Urothelium cell line (cell line): ENCODE results near the gene SSH3.

Source experiments
- DNase-seq: peaks from one replicate; pipeline ENCODE4 v3.0.0; 2011; ENCODE audit warnings: low spot score, mixed read lengths
- FAIRE-seq: peaks from 2 replicates; lab custom pipeline; 2011; peaks lifted over from hg19 to GRCh38; lab: Jason Lieb, UNC

Gene SSH3

DNA sequence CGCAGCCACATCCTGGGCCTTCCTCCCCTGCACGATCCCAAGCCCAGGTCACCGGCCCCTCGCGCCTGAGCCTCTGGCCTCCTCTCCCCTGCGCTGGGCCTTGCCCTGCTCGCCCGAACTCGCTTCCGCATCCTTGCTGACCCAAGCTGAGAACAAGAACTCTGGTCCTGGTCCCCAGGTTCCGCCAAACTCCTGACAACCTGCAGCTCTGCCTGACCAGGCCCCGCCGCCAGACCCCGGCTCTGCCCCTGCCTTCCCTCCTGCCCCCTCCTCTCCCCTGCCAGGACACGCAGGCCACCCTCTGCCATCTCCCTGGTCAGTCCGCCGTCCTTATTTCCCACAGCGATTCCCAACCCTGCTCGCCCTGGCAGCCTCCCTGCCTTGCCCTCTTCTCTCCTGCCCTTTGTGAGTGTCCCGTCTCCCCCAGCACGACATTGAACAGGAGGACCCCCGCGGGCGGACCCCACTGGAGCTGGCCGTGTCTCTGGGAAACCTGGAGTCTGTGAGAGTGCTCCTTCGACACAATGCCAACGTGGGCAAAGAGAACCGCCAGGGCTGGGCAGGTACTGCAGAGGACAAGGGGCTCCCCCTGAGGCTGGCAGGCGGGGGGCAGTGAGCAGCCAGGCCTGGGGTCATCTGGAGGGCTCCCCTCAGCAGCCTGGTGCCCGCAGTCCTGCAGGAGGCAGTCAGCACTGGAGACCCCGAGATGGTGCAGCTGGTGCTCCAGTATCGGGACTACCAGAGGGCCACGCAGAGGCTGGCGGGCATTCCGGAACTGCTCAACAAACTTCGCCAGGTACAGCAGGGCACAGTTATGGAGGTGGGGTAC lies 13.5 kb upstream of the SSH3 start:
- FAIRE-seq (no peak), DNase-seq (no peak)

GRCh38 chr11:67290801-67291200 lies 12.5 kb upstream of the SSH3 start:
- no peak for FAIRE-seq
- no peak for DNase-seq

DNA sequence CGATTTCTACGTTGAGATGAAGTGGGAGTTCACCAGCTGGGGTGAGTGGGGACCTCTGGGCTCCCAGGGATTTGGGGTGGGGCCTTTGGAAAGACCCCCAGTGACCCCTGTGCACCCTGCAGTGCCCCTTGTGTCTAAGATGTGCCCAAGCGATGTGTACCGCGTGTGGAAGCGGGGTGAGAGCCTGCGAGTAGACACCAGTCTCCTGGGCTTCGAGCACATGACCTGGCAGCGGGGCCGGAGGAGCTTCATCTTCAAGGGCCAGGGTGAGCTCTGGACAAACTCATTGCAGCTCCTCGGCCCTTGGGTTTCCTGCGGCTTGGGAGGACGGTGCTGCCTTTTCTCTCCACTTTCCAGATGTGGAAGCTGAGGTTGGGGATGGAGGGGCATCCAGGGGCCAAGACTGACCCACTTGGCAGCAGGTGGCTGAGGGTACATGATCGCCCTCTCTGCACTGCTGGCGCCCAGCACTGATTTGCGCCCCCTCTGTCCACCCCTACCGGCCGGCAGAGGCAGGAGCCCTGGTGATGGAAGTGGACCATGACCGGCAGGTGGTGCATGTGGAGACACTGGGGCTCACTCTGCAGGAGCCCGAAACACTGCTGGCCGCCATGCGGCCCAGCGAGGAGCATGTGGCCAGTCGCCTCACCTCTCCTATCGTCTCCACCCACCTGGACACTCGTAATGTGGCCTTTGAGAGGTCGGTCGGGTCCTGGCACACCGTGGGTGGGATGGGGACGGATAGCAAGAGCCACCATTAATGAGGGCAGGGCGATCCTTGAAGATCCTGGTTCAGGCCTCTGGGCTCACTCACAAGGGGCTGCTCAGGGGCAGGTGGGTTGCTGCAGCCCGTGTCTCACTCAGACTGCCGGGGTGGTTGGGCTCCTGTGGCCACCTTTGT lies 11.6 kb upstream of the SSH3 start:
- DNase-seq, result no peak

GRCh38 chr11:67292671-67293070 lies 10.7 kb upstream of the SSH3 start:
- FAIRE-seq, result no peak
- no peak for DNase-seq

More for the DNA sequence above, 11.6 kb upstream of the SSH3 start:
- no peak for FAIRE-seq

- no peak for DNase-seq
- FAIRE-seq, result no peak
Measured at GRCh38 chr11:67293090-67293489, 10.2 kb upstream of the SSH3 start.

- FAIRE-seq (no peak), DNase-seq (no peak)
Measured at GRCh38 chr11:67295846-67296245, 7.5 kb upstream of the SSH3 start.

DNA sequence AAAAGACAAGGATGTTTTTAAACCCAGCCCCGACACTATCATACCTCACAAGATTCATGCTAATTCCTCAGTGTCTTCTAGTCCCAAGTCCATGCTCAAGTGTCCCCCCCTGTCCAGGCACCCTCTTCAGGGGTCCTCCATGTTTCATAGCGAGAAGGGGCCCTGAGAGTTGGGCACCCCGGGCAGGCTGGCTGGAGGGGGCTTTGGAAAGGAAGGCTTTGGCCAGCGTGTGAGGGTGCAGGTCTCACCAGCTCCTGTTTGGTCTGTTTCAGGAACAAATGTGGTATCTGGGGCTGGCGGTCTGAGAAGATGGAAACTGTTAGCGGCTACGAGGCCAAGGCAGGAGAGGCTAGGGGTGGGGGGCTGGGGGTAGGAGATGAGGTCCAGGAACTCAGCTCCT lies 4.5 kb upstream of the SSH3 start:
- DNase-seq (no peak), FAIRE-seq (no peak)

DNA sequence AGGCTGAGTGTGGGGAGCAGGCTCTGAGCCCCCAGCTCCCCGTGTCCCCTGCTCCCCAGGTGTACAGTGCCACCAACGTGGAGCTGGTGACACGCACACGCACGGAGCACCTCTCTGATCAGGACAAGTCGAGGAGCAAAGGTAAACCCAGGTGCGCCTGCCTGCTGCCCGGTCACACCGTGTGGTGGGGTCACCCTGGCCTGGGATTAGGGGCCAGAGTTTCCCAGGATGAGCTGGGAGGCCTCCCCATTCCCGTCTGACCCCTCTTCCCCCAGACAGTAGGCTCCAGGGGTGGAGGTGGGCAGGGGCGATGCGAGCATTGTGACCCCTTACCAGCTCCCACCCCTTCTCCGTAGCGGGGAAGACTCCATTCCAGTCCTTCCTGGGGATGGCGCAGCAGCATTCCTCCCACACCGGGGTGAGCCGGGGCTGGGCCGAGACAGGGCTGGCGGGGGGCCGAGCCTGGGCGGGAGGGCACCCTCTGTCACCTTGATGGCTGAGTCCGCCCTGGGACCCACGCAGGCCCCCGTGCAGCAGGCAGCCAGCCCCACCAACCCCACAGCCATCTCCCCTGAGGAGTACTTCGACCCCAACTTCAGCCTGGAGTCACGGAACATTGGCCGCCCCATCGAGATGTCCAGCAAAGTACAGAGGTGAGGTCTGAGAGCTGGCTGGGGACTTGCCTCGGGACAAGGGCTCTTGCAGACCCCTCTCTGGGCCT lies 3.7 kb upstream of the SSH3 start:
- FAIRE-seq, result no peak
- no peak for DNase-seq

DNA sequence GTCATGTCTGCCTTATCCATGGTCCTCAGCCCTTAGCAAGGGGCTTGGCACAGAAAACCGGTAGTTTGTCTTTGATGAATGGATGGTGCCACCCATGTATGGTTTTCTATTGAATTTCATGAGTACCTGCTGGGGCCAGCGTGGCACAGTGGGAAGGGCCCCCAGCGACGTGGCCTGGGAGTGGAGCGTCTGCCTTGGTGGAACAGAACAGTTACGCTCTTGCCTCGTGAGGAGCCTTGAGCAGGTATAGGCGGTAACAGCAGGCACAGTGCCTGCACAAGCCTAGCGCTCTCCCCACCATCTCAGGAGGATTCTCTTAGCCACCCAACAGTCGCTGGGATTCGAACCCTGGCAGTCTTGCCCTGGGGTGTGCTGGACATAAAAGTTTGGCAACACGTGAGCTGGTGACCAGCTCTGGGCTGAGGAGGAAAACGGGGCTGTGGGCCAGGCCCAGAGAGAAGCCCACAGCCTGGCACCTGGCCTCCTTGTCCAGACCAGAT lies 3.0 kb upstream of the SSH3 start:
- DNase-seq (no peak), FAIRE-seq (no peak)

GRCh38 chr11:67300756-67301312 lies 2.5 kb upstream of the SSH3 start:
- DNase-seq (no peak), FAIRE-seq (no peak)

DNA sequence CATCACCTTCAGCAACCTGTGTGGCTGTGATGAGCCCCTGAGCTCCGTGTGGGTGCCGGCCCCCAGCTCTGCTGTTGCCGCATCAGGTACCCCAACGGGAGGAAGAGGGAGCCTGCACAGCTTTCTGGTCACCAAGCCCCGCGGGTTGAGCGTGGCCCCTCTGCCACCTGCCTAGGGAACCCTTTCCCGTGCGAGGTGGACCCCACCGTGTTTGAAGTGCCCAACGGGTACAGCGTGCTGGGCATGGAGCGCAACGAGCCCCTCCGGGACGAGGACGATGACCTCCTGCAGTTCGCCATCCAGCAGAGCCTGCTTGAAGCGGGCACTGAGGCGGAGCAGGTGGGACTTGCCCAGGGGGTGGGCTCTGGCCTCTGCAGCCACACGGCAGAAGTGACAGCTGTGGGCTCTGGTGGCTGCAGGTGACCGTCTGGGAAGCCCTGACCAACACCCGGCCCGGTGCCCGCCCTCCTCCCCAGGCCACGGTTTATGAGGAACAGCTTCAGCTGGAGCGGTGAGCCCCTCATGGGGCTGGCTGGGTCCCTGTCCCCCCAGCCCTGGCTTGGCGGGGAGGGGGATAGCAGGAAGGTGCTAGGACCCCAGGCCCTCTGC lies 1.9 kb upstream of the SSH3 start:
- FAIRE-seq (no peak), DNase-seq (no peak)

DNA sequence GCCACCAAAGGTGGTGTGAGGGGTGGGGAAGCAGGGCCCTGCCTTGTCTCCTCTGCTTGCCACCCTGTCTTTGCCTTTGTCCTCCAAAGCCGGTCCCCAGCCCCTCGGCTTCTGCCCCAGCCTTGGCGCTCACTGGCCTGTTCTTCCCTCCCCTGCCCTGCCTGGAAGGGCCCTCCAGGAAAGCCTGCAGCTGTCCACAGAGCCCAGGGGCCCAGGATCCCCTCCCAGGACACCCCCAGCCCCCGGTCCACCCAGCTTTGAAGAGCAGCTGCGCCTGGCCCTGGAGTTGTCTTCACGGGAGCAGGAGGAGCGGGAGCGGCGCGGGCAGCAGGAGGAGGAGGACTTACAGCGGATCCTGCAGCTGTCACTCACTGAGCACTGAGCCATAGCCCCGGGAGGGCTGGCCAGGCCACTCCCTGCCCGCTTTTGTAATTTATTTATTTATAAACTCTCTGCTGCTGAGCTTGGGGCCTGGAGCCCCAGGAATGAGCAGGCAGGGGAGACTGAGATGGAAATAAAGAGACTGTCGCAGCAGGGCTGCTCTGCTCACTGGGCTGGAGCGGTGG lies 1.3 kb upstream of the SSH3 start:
- no peak for FAIRE-seq
- no peak for DNase-seq

- FAIRE-seq (no peak), DNase-seq (no peak)
Measured at GRCh38 chr11:67302571-67303131, 679 bp upstream of the SSH3 start.

- DNase-seq, result peak; percentile 57
Measured at GRCh38 chr11:67303835-67304411, 593 bp downstream of the SSH3 start.

GRCh38 chr11:67304511-67305113 lies 1.3 kb downstream of the SSH3 start:
- FAIRE-seq, result no peak
- no peak for DNase-seq

More at GRCh38 chr11:67303835-67304411, 593 bp downstream of the SSH3 start:
- FAIRE-seq, result peak; percentile 48

DNA sequence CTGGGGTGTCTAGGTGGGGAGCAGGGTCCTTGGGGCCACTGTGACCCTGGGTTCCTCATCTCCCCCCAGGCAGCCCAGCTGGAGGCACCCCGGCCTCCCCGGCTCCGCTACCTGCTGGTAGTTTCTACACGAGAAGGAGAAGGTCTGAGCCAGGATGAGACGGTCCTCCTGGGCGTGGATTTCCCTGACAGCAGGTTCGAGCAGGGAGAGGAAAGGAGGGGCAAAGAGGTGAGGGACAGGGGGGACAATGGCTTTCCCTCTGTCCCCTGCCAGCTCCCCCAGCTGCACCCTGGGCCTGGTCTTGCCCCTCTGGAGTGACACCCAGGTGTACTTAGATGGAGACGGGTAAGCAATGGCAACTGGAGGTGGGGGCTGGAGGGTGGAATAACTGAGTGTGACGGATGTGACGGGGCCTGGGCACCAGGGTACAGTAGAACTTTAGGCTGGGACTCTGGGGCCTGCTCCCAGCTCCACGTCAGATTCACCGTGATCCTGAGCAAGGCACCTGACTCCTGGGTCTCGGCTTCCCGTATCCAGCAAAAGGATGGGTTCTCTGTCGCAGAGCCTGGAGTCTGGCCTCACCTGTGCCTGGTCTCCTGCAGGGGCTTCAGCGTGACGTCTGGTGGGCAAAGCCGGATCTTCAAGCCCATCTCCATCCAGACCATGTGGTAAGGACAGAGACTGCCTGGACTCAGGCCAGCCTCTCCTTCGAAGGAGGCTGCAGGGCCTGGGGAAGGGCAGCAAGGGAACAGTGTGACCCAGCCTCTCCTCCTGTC lies 3.6 kb downstream of the SSH3 start:
- FAIRE-seq, result no peak
- no peak for DNase-seq

DNA sequence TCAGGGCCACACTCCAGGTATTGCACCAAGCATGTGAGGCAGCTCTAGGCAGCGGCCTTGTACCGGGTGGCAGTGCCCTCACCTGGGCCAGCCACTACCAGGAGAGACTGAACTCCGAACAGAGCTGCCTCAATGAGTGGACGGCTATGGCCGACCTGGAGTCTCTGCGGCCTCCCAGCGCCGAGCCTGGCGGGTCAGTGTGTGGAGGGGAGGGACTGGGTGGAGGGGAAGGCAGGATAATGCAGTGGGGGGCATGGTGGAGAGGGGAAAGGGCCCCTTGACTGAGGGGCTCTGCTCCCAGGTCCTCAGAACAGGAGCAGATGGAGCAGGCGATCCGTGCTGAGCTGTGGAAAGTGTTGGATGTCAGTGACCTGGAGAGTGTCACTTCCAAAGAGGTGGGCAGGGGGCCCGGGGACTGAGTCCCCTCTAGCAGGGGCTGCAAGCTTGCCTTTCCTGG lies 4.2 kb downstream of the SSH3 start:
- no peak for FAIRE-seq
- DNase-seq, result no peak
